ENCODE measurements around the gene NSG2.

Gene NSG2

GRCh38 chr5:174115226-174115625 is 69.7 kb downstream of the NSG2 start:
- in situ Hi-C loops (cut with HindIII; ENCODE audit: low pct_ligation_motif_present, low sequenced_read_pairs) = no loop called here
- TF ChIP-seq, protein P1, sequence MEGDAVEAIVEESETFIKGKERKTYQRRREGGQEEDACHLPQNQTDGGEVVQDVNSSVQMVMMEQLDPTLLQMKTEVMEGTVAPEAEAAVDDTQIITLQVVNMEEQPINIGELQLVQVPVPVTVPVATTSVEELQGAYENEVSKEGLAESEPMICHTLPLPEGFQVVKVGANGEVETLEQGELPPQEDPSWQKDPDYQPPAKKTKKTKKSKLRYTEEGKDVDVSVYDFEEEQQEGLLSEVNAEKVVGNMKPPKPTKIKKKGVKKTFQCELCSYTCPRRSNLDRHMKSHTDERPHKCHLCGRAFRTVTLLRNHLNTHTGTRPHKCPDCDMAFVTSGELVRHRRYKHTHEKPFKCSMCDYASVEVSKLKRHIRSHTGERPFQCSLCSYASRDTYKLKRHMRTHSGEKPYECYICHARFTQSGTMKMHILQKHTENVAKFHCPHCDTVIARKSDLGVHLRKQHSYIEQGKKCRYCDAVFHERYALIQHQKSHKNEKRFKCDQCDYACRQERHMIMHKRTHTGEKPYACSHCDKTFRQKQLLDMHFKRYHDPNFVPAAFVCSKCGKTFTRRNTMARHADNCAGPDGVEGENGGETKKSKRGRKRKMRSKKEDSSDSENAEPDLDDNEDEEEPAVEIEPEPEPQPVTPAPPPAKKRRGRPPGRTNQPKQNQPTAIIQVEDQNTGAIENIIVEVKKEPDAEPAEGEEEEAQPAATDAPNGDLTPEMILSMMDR (IDR thresholded peaks at IDR 0.05; ENCODE audit: low read depth, low read length, missing control alignments) = no peak
- Histone ChIP-seq H3K27me3 (replicated peaks) (no peaks in the 10 kb centered on the region), H3K36me3 (replicated peaks) (no peaks in the 10 kb centered on the region), H3K4me3 (ENCODE audit: low read depth, low read length) (no peak overlapping the region), H3K27ac (no peak overlapping the region)
- no peak for DNase-seq

- in situ Hi-C loops (cut with HindIII; ENCODE audit: low pct_ligation_motif_present, low sequenced_read_pairs) = no loop called here
Measured at GRCh38 chr5:174118823-174119467, 73.4 kb downstream of the NSG2 start.

DNA sequence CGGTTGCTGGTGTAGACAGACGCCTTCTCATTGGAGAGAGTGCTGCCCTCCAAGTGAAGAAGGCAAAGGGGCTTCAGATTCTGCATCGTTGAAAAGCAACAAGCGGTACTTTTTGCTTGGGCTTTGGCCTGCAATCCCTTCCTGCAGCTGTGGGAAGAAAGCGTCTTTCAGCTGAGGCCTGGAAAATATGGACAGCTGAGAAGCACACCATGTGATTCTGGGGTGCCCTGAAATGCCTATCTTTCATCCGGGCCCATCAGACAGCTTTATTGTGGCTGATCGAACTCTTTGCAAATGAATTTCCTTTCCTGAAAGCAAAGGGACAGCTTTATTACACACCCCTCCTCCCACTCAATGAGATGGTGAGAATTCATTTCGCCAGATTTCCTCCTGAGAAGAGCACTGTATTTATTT is 74.0 kb downstream of the NSG2 start:
- TF ChIP-seq, protein P1 (IDR thresholded peaks at IDR 0.05; ENCODE audit: low read depth, low read length, missing control alignments) = no peak
- no peak for DNase-seq
- no peak overlapping the region for H3K27ac ChIP-seq
- no peaks in the 10 kb centered on the region for H3K27me3 ChIP-seq (replicated peaks)
- H3K4me3 ChIP-seq (ENCODE audit: low read depth, low read length) = no peak overlapping the region
- in situ Hi-C loops (cut with HindIII; ENCODE audit: low pct_ligation_motif_present, low sequenced_read_pairs) = no loop called here
- H3K36me3 ChIP-seq (replicated peaks) = no peaks in the 10 kb centered on the region

More at GRCh38 chr5:174118823-174119467, 73.4 kb downstream of the NSG2 start:
- TF ChIP-seq, protein P1 (IDR thresholded peaks at IDR 0.05; ENCODE audit: low read depth, low read length, missing control alignments) = no peak
- H3K4me3 ChIP-seq (ENCODE audit: low read depth, low read length) = no peak overlapping the region
- H3K27me3 ChIP-seq (replicated peaks) = no peaks in the 10 kb centered on the region
- no peak overlapping the region for H3K27ac ChIP-seq
- DNase-seq = no peak
- H3K36me3 ChIP-seq (replicated peaks) = no peaks in the 10 kb centered on the region

DNA sequence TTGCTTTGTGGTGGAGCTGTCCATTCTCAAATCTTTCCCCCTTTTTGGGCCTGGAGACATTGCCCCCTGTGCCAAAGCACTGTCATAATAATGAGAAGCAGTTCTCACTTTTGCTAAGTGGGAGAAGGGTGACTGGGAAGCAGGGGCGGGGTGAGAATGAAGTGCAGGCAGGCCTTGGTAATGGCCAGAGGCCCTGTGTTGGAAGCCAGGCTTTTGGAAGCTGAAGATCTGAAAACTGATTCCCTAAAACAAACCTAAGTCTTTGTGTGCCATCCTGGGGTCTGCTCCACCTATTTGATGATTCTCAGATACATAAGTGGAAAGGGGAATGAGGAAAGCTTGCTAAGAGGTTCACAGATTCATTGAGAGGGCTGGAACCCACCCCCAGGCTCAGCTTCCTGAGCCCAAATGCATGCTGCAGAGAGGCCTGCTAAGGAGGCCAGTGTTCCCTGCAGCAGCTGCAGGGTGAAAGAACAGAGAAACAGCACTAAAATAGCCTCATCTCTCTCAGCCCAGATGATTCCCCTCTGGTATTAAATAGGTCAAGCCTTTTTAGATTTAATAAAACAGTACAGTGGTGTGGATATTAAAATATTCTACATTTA is 75.0 kb downstream of the NSG2 start:
- Histone ChIP-seq H3K4me3 (ENCODE audit: low read depth, low read length) (no peak overlapping the region), H3K36me3 (replicated peaks) (no peaks in the 10 kb centered on the region), H3K27ac (no peak overlapping the region), H3K27me3 (replicated peaks) (no peaks in the 10 kb centered on the region)
- no peak for DNase-seq
- TF ChIP-seq, protein P1 (IDR thresholded peaks at IDR 0.05; ENCODE audit: low read depth, low read length, missing control alignments) = no peak
- in situ Hi-C loops (cut with HindIII; ENCODE audit: low pct_ligation_motif_present, low sequenced_read_pairs) = no loop called here

DNA sequence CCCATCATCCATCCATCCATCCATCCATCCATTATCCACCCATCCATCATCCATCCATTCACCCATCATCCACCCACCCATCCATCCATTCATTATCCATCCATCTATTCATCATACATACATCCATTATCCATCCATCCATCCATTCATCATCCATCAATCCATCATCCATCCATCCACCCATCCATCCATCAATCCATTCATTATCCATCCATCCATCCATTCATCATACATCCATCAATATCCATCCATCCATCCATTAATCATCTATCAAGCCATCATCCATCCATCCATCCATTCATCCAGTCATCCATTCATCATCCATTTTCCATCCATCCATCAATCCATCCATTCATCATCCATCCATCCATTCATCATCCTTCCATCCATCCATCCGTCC is 89.0 kb downstream of the NSG2 start:
- H3K36me3 ChIP-seq (replicated peaks) = no peaks in the 10 kb centered on the region
- in situ Hi-C loops (cut with HindIII; ENCODE audit: low pct_ligation_motif_present, low sequenced_read_pairs) = no loop called here

More for the DNA sequence above, 89.0 kb downstream of the NSG2 start:
- Histone ChIP-seq H3K4me3 (ENCODE audit: low read depth, low read length) (no peak overlapping the region), H3K27me3 (replicated peaks) (no peaks in the 10 kb centered on the region), H3K27ac (no peak overlapping the region)
- no peak for DNase-seq
- TF ChIP-seq, protein P1 (IDR thresholded peaks at IDR 0.05; ENCODE audit: low read depth, low read length, missing control alignments) = no peak

Measured in brain microvascular endothelial cell (primary cell).